Stimulated activated naive CD8-positive, alpha-beta T cell treated with anti-CD3 and anti-CD28 coated beads, Interleukin-15, amount 100 ng/mL, for 72 hours (primary cell): Measurements from ENCODE around the gene PIGO.

Experiments
- ATAC-seq: fragments of 150-1000 bp; cut with Tn5 transposase; 2 replicates; pipeline ENCODE4 v1.10.0; 2021; ENCODE audit warnings: mild to moderate bottlenecking, moderate library complexity
- DNase-seq, 2 donors: peaks; one replicate each; pipeline ENCODE4 v3.0.0; 2021 to 2022
- H3K27ac Mint-ChIP-seq, 2 donors: one replicate each; pipeline ENCODE4 v1.8.0; 2022; ENCODE audit warnings: mild to moderate bottlenecking in 2 of 2, mixed read lengths in 2 of 2, moderate library complexity in 2 of 2
- H3K27me3 Mint-ChIP-seq: one replicate; pipeline ENCODE4 v1.8.0; 2022; ENCODE audit warnings: mixed read lengths
- H3K4me1 Mint-ChIP-seq: one replicate; pipeline ENCODE4 v1.8.0; 2022; ENCODE audit warnings: mild to moderate bottlenecking, mixed read lengths
- H3K4me3 Mint-ChIP-seq, 2 donors: one replicate each; pipeline ENCODE4 v1.8.0; 2022; ENCODE audit warnings: mild to moderate bottlenecking in 2 of 2, mixed read lengths in 2 of 2, moderate library complexity in 1 of 2
- H3K9me3 Mint-ChIP-seq, 2 donors: one replicate each; pipeline ENCODE4 v1.8.0; 2022; ENCODE audit warnings: mixed read lengths in 2 of 2

PIGO gene

DNA sequence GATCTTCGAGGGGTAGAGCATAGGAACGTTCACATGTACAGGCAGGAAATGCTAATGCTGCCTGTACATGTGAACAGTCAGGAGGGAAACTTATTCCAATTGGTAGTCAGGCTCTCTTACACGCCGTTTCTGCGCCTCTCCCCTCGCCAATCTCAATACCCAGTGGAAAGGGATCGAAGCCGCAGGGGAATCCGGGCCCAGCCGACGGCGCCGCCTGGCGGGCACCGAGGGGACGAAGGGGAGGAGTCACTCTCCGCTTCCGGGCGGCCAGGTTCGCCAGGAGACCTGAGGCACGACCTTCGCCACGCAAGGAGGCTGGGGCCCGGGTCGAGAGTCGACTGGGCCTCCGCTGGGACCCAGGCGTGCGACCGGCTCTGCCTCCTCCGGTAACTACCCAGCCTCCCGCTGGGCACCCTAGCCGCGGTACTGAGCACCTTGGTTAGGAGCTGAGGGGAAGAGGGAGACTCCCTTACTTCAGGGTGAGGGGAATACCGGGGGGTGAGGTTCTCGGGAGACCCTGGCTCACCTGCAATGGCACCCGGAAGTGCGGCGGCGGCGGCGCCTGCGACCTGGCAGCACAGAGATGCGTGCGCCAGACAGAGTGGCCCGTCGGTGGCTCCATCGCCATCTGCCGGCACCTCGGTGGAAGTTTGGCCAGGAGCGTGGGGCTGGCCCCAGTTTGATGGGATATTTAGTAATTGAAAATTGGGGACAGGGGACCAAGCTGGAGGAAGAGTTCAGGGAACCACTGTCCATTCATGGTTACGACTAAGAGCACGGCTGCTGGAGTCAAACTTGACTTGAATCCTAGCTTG lies at the start of gene PIGO:
PIGO (minus strand) TSS at position 557 of the 815 bp plus-strand sequence. CDS start 1,026 bp downstream, outside the sequence.
- DNase-seq (peak; percentile 92 to 93), ATAC-seq (peak; percentile 94)
- Mint-ChIP-seq H3K27ac (peak within 1 kb of the TSS; percentile 97 to 99), H3K4me1 (peaks cover 65% of the 10 kb centered on the region), H3K27me3 (no peaks in the 10 kb centered on the region), H3K4me3 (peak within 1 kb of the TSS; percentile 87 to 92), H3K9me3 (no peaks in the 10 kb centered on the region)

DNA sequence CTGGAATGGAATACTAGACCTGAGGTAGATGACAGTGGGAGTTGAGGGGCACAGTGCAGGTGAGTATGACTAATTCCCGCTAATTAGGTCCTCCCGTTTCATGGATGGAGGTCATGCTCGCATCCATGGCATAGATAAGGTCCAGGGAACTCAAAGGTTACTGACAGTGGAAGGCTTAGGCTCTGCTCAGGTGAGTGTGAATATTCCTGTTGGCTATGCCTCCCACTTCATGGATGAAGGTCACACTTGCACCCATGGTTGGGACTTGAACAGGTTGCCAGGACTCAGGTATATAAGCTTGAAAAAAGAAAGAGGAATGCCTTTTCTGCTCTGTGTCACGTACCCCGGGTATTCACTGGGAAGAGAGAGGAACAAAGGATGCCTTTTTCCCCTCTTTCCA lies 45.6 kb upstream of the PIGO start:
- Mint-ChIP-seq H3K27me3 (no peaks in the 10 kb centered on the region), H3K27ac (no peak overlapping the region), H3K4me1 (no peaks in the 10 kb centered on the region), H3K4me3 (no peak overlapping the region), H3K9me3 (peaks cover 5 to 16% of the 10 kb centered on the region in 2 donors)
- no peak for ATAC-seq
- DNase-seq: no peak

DNA sequence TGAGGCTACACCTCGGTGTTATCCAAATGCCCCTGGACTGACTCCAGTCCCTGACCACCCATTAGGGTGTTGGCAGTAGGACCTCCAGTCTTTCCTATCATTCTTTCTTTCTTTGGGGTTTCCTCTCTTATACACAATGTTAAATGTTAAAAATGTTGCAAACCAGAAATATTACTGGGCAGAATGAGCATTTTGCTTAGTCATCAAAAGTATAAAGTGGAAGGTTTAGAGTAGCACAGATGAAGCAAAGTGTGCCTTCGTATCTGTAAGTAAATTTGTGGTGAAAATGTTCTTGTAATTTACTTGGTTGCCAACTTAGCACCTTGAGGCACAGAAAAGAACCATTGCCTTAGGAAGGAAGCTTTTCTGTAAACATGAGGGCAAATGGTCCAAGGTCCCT lies 43.7 kb upstream of the PIGO start:
- Mint-ChIP-seq H3K27me3 (no peaks in the 10 kb centered on the region), H3K4me3 (no peak overlapping the region), H3K27ac (peak overlapping the region in 1 of 2 donors; percentile 66)

DNA sequence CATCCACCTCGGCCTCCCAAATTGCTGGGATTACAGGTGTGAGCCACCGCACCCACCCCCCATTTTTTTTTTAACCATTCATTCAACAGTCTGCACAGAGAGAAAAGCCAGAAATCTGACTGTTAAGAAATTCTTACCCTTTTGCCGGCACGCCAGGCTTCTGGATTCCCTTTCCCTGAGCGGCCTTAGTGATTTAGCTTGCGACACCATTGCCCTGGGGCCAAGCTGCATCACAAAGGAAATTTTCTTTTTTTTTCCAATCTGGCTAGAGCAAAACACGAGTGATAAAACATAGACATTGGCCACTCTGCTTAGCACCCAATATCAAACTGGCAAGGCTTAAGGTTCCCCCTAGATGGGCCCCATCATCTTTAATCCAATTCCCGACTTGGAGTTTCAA lies 40.5 kb upstream of the PIGO start:
- no peak overlapping the region for H3K27ac Mint-ChIP-seq
- no peaks in the 10 kb centered on the region for H3K27me3 Mint-ChIP-seq
- ATAC-seq (no peak), DNase-seq (no peak)
- H3K4me1 Mint-ChIP-seq: no peaks in the 10 kb centered on the region
- peaks cover 0 to 14% of the 10 kb centered on the region in 2 donors for H3K9me3 Mint-ChIP-seq
- H3K4me3 Mint-ChIP-seq: no peak overlapping the region

More for the DNA sequence above, 43.7 kb upstream of the PIGO start:
- ATAC-seq: no peak
- H3K9me3 Mint-ChIP-seq: peaks cover 5 to 16% of the 10 kb centered on the region in 2 donors
- no peaks in the 10 kb centered on the region for H3K4me1 Mint-ChIP-seq
- DNase-seq: no peak

DNA sequence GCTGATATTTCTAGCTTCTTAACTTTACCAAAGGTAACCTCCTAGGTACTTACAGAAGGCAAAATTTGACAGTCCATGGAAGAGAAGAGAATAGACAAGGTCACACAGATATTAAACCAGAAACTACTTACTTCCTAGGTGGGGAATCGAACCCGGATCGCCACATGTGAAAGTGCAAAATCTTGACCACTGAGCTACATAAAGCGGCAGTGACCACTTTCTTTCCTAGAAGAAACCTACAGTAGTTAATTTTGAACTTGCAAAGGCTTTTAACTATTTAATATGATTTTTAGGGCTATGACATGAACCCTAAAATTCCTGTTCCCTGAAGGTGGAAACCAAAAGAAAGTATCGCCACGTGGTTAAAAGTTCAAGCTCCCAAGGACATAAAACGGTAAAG lies 39.6 kb upstream of the PIGO start:
- Mint-ChIP-seq H3K4me1 (no peaks in the 10 kb centered on the region), H3K9me3 (peaks cover 0 to 5% of the 10 kb centered on the region in 2 donors), H3K4me3 (no peak overlapping the region), H3K27me3 (no peaks in the 10 kb centered on the region), H3K27ac (peak overlapping the region in 1 of 2 donors; percentile 74)
- DNase-seq (no peak), ATAC-seq (no peak)

DNA sequence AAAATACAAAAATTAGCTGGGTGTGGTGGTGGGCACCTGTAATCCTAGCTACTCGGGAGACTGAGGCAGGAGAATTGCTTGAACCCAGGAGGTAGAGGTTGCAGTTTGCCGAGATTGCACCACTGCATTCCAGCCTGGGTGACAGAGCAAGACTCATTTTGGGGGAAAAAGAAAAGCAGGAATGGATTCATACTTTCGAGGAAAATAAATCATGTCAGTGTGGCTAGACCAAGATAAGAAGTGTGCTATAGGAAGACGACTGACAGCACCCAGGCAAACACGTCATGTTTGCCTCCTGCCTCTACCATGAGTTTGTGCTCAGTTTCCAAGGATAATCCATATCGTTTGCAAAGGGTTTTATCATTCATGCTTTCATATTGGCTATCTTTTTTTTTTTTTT lies 38.5 kb upstream of the PIGO start:
- ATAC-seq: no peak
- H3K27me3 Mint-ChIP-seq: no peaks in the 10 kb centered on the region
- DNase-seq: no peak
- no peak overlapping the region for H3K27ac Mint-ChIP-seq
- no peaks in the 10 kb centered on the region for H3K9me3 Mint-ChIP-seq
- no peak overlapping the region for H3K4me3 Mint-ChIP-seq
- no peaks in the 10 kb centered on the region for H3K4me1 Mint-ChIP-seq

DNA sequence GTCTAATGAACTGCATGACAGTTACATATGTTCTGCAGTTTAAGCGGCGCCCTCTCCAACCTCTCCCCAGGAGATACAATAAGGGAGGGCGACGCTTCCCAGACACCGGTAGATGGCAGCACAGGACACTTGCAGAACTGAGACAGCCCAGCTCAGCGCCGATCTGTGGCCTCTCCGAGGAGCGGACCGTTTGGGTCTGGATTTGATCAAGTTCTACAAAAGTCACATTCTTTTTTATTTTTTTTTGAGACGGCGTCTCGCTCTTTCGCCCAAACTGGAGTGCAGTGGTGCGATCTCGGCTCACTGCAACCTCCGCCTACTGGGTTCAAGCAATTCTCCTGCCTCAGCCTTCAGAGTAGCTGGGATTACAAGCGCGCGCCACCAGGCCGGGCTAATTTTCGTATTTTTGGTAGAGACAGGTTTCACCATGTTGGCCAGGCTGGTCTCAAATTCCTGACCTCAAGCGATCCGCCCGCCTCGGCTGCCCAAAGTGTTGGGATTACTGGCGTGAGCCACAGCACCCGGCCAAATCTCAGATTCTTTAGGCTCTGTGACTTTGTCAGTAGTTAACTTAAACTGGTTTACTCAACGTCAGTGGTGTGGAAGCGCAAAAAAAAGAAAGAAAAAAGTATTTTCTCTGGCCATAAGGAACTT lies 20.6 kb upstream of the PIGO start:
- peaks cover 47% of the 10 kb centered on the region for H3K4me1 Mint-ChIP-seq
- H3K4me3 Mint-ChIP-seq: peak overlapping the region; percentile 82 to 98
- DNase-seq: peak; percentile 83 to 89
- H3K27me3 Mint-ChIP-seq: no peaks in the 10 kb centered on the region
- H3K9me3 Mint-ChIP-seq: no peaks in the 10 kb centered on the region
- H3K27ac Mint-ChIP-seq: peak overlapping the region; percentile 47 to 89
- ATAC-seq: peak; percentile 82

DNA sequence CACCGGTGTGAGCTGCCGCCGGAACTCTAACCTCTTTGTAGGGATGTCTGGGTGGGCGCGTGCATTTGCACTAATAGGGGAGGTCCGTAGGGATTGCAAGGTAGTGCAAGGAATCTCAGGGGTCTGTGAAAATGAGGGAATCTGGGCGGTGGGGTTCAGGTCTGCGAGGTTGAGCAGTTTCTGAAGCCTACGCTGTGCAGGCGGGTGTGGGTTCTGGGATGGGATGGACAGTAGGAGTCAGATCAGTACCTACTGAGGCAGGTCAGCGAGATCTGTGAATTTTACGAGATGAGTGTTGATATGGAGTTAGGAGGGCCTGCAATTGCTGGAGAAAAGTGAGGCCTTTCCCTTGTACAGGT lies 20.1 kb upstream of the PIGO start:
- ATAC-seq (no peak), DNase-seq (no peak)
- peak overlapping the region; percentile 82 to 98 for H3K4me3 Mint-ChIP-seq
- H3K4me1 Mint-ChIP-seq: peaks cover 52% of the 10 kb centered on the region
- H3K27me3 Mint-ChIP-seq: no peaks in the 10 kb centered on the region
- H3K9me3 Mint-ChIP-seq: no peaks in the 10 kb centered on the region
- peak overlapping the region; percentile 47 to 89 for H3K27ac Mint-ChIP-seq

DNA sequence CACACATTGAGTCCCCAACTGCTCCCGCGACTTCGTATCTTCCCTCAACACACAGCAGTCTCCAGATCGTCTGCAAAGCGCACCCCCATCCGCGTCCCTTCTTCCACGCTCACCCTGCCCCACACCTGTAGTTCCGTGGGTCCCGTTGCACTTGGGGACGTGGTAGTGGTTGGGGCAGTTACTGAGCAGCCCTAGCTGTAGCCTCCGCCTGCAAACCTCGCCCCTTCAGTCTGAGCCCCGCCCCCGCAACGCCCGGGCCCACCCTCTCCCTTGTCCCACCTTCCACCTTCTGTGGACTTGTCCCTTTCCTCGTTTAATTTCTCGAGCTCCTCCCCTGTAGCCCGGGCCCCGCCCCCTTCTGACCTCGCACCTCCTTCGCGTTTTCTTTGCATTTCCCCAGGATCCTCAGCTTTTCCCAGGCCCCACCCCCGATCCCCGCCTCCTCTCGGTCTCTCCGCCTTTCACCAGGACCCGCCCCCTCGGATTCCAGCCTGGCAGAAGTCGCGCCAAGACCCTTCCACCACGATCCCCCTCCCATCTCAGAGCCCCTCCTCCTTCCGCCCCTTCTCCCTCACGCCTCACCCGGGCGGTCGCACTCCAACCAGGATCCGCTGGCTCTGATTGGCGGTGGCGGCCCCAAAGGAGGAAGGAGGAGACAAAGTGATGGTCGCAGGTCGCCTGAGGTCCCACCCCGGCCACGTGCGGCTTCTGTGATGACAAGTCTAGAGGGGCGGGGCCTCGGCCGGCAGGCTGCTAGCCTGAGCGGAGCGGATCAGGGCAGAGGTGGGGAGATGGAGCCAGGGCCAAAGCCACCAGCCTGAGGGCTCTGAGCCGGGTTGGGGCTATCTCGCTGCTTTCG lies 19.5 kb upstream of the PIGO start, which contains the start of gene ATOSB:
ATOSB (minus strand) TSS at position 183 of the 859 bp plus-strand sequence. CDS start 7,588 bp downstream, outside the sequence.
- H3K27me3 Mint-ChIP-seq: no peaks in the 10 kb centered on the region
- ATAC-seq (peak; percentile 82), DNase-seq (peak; percentile 94 to 95)
- H3K27ac Mint-ChIP-seq: peak within 1 kb of the TSS; percentile 80 to 89
- H3K4me3 Mint-ChIP-seq: peak within 1 kb of the TSS; percentile 82 to 98
- H3K9me3 Mint-ChIP-seq: no peaks in the 10 kb centered on the region
- H3K4me1 Mint-ChIP-seq: peaks cover 57% of the 10 kb centered on the region

DNA sequence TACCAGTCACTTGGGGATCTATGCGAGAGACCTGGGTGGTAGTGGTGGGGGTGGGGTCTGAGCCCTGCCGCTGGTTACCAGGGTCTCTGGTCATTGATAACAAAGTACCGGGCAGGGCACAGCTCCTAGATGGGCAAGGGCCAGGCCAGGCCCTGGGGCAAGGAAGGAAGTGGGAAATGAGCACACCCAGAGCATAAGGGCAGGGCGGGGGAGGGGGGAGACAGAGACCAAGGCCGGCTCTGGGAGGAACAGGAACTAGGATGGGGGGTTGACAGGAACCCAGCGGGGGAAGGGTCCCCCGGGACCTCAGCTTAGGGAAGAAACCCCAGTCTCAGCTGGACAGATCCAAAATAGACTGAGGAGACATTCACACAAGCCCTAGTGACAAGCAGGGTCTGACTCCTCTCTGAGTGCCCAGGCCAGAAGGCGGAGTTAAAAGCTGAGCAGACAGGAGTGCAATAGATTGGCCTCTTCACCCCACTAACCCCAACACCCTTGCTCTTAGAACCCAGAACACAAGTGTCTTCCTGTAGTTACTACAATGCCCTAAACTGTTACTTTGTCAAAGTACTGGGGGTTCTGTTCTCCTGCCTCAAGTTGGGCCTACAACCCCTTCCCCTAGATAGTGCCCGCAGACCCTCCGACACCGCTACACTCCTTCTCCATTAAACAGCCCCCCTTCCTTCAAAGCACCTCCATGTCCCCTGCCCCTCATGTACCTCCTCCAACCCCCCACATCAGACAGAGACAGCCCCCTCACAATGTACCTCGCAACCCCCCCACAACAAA lies 18.6 kb upstream of the PIGO start:
- ATAC-seq (no peak), DNase-seq (peak; percentile 45 to 58)
- Mint-ChIP-seq H3K27me3 (no peaks in the 10 kb centered on the region), H3K4me3 (peak overlapping the region; percentile 82 to 98), H3K4me1 (peaks cover 66% of the 10 kb centered on the region), H3K9me3 (no peaks in the 10 kb centered on the region), H3K27ac (peak overlapping the region; percentile 59 to 80)

DNA sequence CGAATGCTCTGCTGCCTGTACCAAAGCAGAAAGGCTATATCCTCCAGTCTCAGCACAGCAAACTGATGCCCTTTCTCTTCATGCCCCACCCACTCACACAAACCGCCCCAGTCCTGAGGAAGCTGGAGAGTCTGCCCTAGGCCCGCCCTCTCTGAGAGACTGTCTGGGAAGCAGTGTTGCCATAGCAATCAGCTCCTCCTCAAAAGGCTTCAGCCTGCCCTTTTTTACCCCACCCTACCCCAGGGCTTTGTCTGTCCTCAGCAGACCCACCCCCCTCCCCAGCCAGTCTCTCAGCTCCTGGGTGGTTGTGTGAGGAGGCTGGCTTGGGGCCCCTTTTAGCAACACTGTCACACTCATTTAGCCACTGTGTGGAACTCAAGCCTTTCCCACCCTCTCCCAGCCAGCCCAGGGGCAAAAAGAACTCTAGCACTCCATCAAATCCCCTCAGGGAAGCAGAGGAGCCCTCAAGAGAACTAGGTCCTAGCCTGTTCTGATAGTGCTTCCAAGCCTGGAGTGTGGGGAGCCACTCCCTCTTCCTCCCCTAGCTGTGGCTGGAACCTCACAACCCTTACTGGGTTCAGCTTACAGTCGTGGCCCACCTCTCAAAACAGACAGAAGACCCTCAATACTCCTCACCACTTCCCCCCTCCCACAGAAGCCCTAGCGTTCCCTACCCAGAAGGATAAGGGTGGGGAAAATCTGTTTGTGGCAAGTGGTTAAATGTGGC lies 17.9 kb upstream of the PIGO start:
- peak overlapping the region; percentile 82 to 98 for H3K4me3 Mint-ChIP-seq

DNA sequence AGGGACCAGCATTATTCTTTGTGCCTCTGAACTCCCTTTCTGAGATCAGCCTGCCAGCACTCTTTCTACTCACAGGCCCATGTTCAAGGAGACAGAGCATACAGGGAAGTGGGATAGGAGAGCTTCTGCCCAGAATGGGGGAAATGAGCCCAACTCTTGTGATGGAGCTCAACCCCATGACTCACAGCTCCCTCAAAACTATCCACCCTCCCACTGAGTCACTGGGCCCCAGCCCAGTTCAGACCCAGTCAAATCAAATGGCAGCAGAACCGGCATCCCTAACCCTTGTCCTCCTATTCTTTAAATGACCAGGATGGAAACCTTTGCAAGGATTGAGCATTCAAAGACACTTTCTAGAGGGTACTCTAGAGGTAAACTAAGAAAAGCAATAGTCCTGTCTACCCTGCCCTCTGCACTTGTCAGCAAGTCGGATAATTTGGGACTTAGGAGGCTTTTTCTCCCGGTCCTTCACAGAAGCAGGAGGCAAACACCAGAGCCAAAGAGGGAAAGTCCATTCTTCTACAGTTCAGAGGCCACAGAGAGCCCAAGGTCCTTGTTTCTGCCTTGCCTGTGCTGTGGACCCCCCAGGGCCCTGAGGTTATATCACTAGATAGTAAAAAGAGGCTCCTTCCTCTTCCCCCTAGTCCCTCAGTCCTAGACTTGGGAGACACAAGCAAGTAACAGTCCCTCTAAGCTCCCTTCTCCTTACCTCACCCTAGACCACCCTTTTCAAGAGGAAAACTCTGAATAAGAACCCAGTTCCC lies 16.0 kb upstream of the PIGO start:
- DNase-seq: no peak
- Mint-ChIP-seq H3K4me3 (peak overlapping the region; percentile 75 to 82), H3K4me1 (peaks cover 68% of the 10 kb centered on the region), H3K27me3 (no peaks in the 10 kb centered on the region), H3K27ac (peak overlapping the region; percentile 58 to 79), H3K9me3 (no peaks in the 10 kb centered on the region)
- ATAC-seq: no peak

More for the DNA sequence above, 17.9 kb upstream of the PIGO start:
- peak; percentile 46 to 73 for DNase-seq
- peak overlapping the region; percentile 31 to 80 for H3K27ac Mint-ChIP-seq
- peak; percentile 5 for ATAC-seq
- no peaks in the 10 kb centered on the region for H3K27me3 Mint-ChIP-seq
- H3K4me1 Mint-ChIP-seq: peaks cover 68% of the 10 kb centered on the region
- H3K9me3 Mint-ChIP-seq: no peaks in the 10 kb centered on the region

DNA sequence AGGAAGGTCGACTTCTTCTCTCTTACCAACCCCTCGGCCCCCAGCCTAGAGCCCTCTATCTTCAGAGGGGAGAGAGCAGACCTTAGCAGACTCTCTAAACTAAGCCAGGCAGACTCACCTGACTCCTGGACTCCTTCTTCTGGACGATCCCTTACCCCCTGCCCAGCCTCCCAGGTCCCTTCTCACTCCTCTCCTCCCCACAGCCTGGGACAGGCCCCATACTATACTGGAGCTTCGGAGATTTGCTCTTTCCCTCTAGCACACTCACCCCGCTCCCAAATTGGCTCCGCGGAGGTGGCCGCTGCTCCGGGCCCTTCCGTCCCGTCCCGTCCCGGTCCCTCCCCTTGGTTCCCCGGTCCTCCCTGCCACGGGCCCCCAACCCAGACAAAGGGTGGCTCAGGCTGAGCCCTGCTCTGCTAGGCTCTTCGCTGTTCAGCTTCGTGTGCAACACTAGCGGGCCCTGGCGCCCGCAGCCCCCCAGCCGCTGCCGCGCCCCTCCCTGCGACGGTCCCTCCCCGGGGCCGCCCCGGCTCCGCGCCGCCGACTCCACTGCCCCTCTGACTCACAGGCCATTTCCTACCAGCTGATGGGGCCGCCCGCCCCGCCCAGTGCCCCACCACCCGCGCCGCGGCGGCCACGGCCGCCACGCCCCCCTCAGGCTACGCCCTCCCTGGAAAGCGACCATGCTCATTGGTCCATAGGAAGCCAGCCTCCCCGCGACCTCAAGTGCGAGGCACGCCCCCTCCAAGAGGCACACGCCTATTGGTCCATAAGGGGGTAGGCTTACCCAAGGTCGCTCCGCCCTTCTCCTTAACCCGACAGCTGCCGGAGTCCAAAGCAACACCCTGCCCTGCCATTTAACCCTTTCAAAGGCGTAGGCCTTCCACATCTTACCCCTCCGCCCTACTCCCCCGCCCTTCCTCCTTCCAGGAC lies 14.9 kb upstream of the PIGO start:
- Mint-ChIP-seq H3K27me3 (no peaks in the 10 kb centered on the region), H3K4me1 (peaks cover 59% of the 10 kb centered on the region), H3K4me3 (peak overlapping the region; percentile 75 to 82), H3K9me3 (no peaks in the 10 kb centered on the region), H3K27ac (peak overlapping the region; percentile 62 to 80)
- DNase-seq: peak; percentile 92 to 97
- ATAC-seq: peak; percentile 84
